ENCODE measurements around the gene EDN3. TPM values are rescaled to one million over a fixed set of nuclear protein-coding genes. Genes with fewer than 3 reads are reported as not detected.

EDN3 gene
- total RNA-seq, 1 experiment from 2014 or later: 97.6 TPM

Other genes starting within 250 kb of the EDN3 start
- 0.58 and 0.59 TPM in 2 replicates for gene ZNF831, start 136.8 kb upstream of the EDN3 start, total RNA-seq (2014; rRNA removed; shearing (Covaris generic))